GM06990 (cell line): Measurements from ENCODE around the gene RNU1-3.
"Not testable (repeated sequence)": the region's sequence is repeated elsewhere in the genome, so short reads cannot be mapped to it uniquely, and the experiment has no call there.

ENCODE experiments used
- DNase-seq: peaks from one replicate; pipeline ENCODE4 v3.0.0-alpha.2; 2011; ENCODE audit not compliant: insufficient read length; ENCODE audit errors: extremely low read depth
- H3K27me3 ChIP-seq: replicated peaks from 2 replicates; pipeline ENCODE4 v1.6.0; 2011; ENCODE audit warnings: low read length; ENCODE audit not compliant: control insufficient read depth, insufficient read depth
- H3K36me3 ChIP-seq: 2 replicates; pipeline ENCODE4 v1.5.1; 2011; ENCODE audit warnings: low read length; ENCODE audit not compliant: control insufficient read depth, insufficient read depth
- H3K4me3 ChIP-seq: replicated peaks from 2 replicates; pipeline ENCODE4 v1.5.1; 2011; ENCODE audit warnings: low read depth, mild to moderate bottlenecking, control low read depth, low read length

Gene RNU1-3

GRCh38 chr1:16656981-16657683, 9.6 kb downstream of the RNU1-3 start:
- not testable (repeated sequence) for H3K4me3 ChIP-seq, H3K27me3 ChIP-seq

GRCh38 chr1:16656574-16656973, 10.2 kb downstream of the RNU1-3 start:
- not testable (repeated sequence) for H3K36me3 ChIP-seq, H3K27me3 ChIP-seq, DNase-seq, H3K4me3 ChIP-seq

More at GRCh38 chr1:16656981-16657683, 9.6 kb downstream of the RNU1-3 start:
- H3K36me3 ChIP-seq, DNase-seq: not testable (repeated sequence)

GRCh38 chr1:16651560-16651959, 15.2 kb downstream of the RNU1-3 start:
- not testable (repeated sequence) for H3K27me3 ChIP-seq, DNase-seq, H3K4me3 ChIP-seq, H3K36me3 ChIP-seq

- not testable (repeated sequence) for H3K27me3 ChIP-seq, DNase-seq, H3K4me3 ChIP-seq, H3K36me3 ChIP-seq
These were observed 16.8 kb downstream of the RNU1-3 start for GRCh38 chr1:16649960-16650359.

- not testable (repeated sequence) for H3K27me3 ChIP-seq, DNase-seq, H3K4me3 ChIP-seq, H3K36me3 ChIP-seq
These were observed 17.4 kb downstream of the RNU1-3 start for GRCh38 chr1:16649390-16649789.

- not testable (repeated sequence) for H3K4me3 ChIP-seq, H3K36me3 ChIP-seq, H3K27me3 ChIP-seq, DNase-seq
These were observed 18.0 kb downstream of the RNU1-3 start for GRCh38 chr1:16648756-16649155.

GRCh38 chr1:16648250-16648649, 18.5 kb downstream of the RNU1-3 start:
- H3K36me3 ChIP-seq, H3K4me3 ChIP-seq, DNase-seq, H3K27me3 ChIP-seq: not testable (repeated sequence)

GRCh38 chr1:16647179-16648176, 19.3 kb downstream of the RNU1-3 start:
- not testable (repeated sequence) for H3K27me3 ChIP-seq, H3K4me3 ChIP-seq, H3K36me3 ChIP-seq, DNase-seq

GRCh38 chr1:16646716-16647115, 20.0 kb downstream of the RNU1-3 start:
- not testable (repeated sequence) for DNase-seq, H3K4me3 ChIP-seq, H3K27me3 ChIP-seq, H3K36me3 ChIP-seq

- not testable (repeated sequence) for H3K27me3 ChIP-seq, H3K4me3 ChIP-seq, DNase-seq, H3K36me3 ChIP-seq
These were observed 20.6 kb downstream of the RNU1-3 start for GRCh38 chr1:16646061-16646664.

- DNase-seq, H3K27me3 ChIP-seq, H3K36me3 ChIP-seq, H3K4me3 ChIP-seq: not testable (repeated sequence)
These were observed 21.3 kb downstream of the RNU1-3 start for GRCh38 chr1:16645271-16646060.
